Fibroblast of lung (primary cell): Measurements from ENCODE around the gene AMDHD2. TPM values are rescaled to one million over a fixed set of nuclear protein-coding genes. Genes with fewer than 3 reads are reported as not detected.

Experiments used
- DNase-seq, 2 donors: peaks; one replicate each; pipeline versions ENCODE4 v3.0.0 to v3.0.0-alpha.2; 2010; ENCODE audit warnings: low read depth in 2 of 2
- H2AFZ ChIP-seq: 2 replicates; pipeline ENCODE4 v1.5.1; 2012; ENCODE audit warnings: low read length, control low read depth, inconsistent platforms
- H3K27ac ChIP-seq: 2 replicates; pipeline ENCODE4 v1.5.1; 2011; ENCODE audit warnings: low read length, control low read depth; ENCODE audit not compliant: insufficient read depth
- H3K27me3 ChIP-seq: 2 replicates; pipeline ENCODE4 v1.5.1; 2011; ENCODE audit warnings: mild to moderate bottlenecking, low read length; ENCODE audit not compliant: control insufficient read depth, insufficient read depth
- H3K36me3 ChIP-seq: 2 replicates; pipeline ENCODE4 v1.5.1; 2011; ENCODE audit warnings: low read length; ENCODE audit not compliant: control insufficient read depth, insufficient read depth
- H3K4me1 ChIP-seq: 2 replicates; pipeline ENCODE4 v1.5.1; 2011; ENCODE audit warnings: low read length; ENCODE audit not compliant: control insufficient read depth, insufficient read depth; ENCODE audit errors: extremely low read depth
- H3K4me2 ChIP-seq: 2 replicates; pipeline ENCODE4 v1.5.1; 2011; ENCODE audit warnings: low read length, control low read depth; ENCODE audit not compliant: insufficient read depth; ENCODE audit errors: extremely low read depth
- H3K4me3 ChIP-seq, 4 experiments: fragments of 200-600 bp in 1 of 4; sonication (generic) in 1 of 4; replicated peaks in 1 of 4; 2 replicates each; pipeline ENCODE4 v1.5.1; 2011 to 2016; ENCODE audit warnings: low read length in 4 of 4, low read depth in 3 of 4, mild to moderate bottlenecking in 3 of 4, control low read depth in 2 of 4, inconsistent platforms in 1 of 4, mixed read lengths in 1 of 4; ENCODE audit not compliant: insufficient read depth in 1 of 4; ENCODE audit errors: control extremely low read depth in 1 of 4
- H3K79me2 ChIP-seq: 2 replicates; pipeline ENCODE4 v1.5.1; 2012; ENCODE audit warnings: mild to moderate bottlenecking, low read length, inconsistent platforms; ENCODE audit not compliant: control insufficient read depth, insufficient read depth
- H3K9ac ChIP-seq: 2 replicates; pipeline ENCODE4 v1.5.1; 2011; ENCODE audit warnings: mild to moderate bottlenecking, low read length, control low read depth; ENCODE audit not compliant: insufficient read depth
- H3K9me3 ChIP-seq: 2 replicates; pipeline ENCODE4 v1.5.1; 2012; ENCODE audit warnings: low read depth, low read length; ENCODE audit not compliant: control insufficient read depth, insufficient read depth
- H4K20me1 ChIP-seq: 2 replicates; pipeline ENCODE4 v1.5.1; 2011; ENCODE audit warnings: low read length; ENCODE audit not compliant: control insufficient read depth, insufficient read depth; ENCODE audit errors: extremely low read depth
- EZH2 ChIP-seq: IDR thresholded peaks from 2 replicates; pipeline ENCODE4 v1.5.1; 2012; ENCODE audit warnings: low read length, control low read depth, mild to moderate bottlenecking; ENCODE audit errors: missing control alignments
- polyA plus RNA-seq, 2 donors: library from polyadenylated mRNA; depleted of rRNA in 1 of 2; stranded (reverse) in 1 of 2; unstranded in 1 of 2; fragments of >200 nt; gene quantifications; 2 replicates each; pipeline ENCODE4 v1.2.1, GENCODE V29; 2011 to 2012; ENCODE audit warnings: missing spikeins in 1 of 2
- total RNA-seq: library from RNA; depleted of rRNA; stranded (reverse); fragments of >200 nt; gene quantifications from 2 replicates; pipeline ENCODE4 v1.2.1, GENCODE V29; 2014
- TF ChIP-seq, protein P1 (sequence below), 2 donors: IDR thresholded peaks in 1 of 2; conservative IDR thresholded peaks in 1 of 2; 1 replicate in 1 of 2; 2 replicates in 1 of 2; pipeline ENCODE4 v1.5.1; 2011 to 2012; ENCODE audit warnings: low read length in 2 of 2, control low read depth in 1 of 2, inconsistent platforms in 1 of 2, low read depth in 1 of 2, mild to moderate bottlenecking in 1 of 2

The AMDHD2 gene
- total and polyA plus RNA-seq, 2 donors (not counting 1 experiment from before 2014, with no cell fraction given): 10.8 to 37.2 TPM

DNA sequence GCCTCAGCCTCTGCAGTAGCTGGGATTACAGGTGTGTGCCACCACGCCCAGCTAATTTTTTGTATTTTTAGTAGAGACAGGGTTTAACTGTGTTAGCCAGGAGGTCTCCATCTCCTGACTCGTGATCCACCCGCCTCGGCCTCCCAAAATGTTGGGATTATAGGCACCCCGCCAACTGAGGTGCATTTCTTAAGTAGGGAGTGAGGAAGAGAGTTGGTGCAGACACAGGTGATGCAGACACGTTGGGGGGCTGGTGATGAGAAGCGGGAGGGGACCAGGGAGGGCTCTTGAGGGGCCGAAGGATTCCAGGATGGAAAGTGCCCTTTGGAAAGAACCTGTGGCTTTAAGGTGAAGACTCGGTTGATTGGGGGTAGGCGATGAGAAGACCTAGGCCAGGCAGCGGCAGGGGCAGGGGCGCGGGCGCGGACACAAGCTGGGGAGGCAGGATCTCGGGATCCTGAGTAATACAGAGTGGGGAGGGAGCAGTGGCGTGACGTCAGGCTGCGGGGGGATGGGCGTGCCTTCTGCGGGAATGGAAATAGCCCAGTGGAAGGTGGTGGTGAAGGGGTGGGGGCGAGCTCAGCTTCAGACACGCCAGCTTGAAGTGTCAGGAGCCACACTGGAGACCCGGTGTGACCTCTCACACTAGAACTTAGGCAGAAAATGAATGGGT, 8.9 kb upstream of the AMDHD2 start:
- peak; percentile 61 to 70 for DNase-seq
- H3K9me3 ChIP-seq: no peaks in the 10 kb centered on the region
- H3K27ac ChIP-seq: peak overlapping the region; percentile 44
- peak overlapping the region in 1 of 4 experiments; percentile 24 for H3K4me3 ChIP-seq
- TF ChIP-seq EZH2: no peak
- TF ChIP-seq, protein P1, sequence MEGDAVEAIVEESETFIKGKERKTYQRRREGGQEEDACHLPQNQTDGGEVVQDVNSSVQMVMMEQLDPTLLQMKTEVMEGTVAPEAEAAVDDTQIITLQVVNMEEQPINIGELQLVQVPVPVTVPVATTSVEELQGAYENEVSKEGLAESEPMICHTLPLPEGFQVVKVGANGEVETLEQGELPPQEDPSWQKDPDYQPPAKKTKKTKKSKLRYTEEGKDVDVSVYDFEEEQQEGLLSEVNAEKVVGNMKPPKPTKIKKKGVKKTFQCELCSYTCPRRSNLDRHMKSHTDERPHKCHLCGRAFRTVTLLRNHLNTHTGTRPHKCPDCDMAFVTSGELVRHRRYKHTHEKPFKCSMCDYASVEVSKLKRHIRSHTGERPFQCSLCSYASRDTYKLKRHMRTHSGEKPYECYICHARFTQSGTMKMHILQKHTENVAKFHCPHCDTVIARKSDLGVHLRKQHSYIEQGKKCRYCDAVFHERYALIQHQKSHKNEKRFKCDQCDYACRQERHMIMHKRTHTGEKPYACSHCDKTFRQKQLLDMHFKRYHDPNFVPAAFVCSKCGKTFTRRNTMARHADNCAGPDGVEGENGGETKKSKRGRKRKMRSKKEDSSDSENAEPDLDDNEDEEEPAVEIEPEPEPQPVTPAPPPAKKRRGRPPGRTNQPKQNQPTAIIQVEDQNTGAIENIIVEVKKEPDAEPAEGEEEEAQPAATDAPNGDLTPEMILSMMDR (conservative IDR thresholded peaks at IDR 0.05 in 1 of 2, IDR thresholded peaks at IDR 0.05 in 1 of 2; ENCODE audit: low read depth in 1 of 2, low read length in 2 of 2): no peak
- peak overlapping the region; percentile 58 for H3K4me2 ChIP-seq
- H3K27me3 ChIP-seq: no peaks in the 10 kb centered on the region
- H3K36me3 ChIP-seq: peaks cover under 1% of the 10 kb centered on the region
- H4K20me1 ChIP-seq: no peaks in the 10 kb centered on the region
- peaks cover 23% of the 10 kb centered on the region for H3K79me2 ChIP-seq
- H3K4me1 ChIP-seq: peaks cover 13% of the 10 kb centered on the region
- no peak overlapping the region for H3K9ac ChIP-seq
- no peak overlapping the region for H2AFZ ChIP-seq

DNA sequence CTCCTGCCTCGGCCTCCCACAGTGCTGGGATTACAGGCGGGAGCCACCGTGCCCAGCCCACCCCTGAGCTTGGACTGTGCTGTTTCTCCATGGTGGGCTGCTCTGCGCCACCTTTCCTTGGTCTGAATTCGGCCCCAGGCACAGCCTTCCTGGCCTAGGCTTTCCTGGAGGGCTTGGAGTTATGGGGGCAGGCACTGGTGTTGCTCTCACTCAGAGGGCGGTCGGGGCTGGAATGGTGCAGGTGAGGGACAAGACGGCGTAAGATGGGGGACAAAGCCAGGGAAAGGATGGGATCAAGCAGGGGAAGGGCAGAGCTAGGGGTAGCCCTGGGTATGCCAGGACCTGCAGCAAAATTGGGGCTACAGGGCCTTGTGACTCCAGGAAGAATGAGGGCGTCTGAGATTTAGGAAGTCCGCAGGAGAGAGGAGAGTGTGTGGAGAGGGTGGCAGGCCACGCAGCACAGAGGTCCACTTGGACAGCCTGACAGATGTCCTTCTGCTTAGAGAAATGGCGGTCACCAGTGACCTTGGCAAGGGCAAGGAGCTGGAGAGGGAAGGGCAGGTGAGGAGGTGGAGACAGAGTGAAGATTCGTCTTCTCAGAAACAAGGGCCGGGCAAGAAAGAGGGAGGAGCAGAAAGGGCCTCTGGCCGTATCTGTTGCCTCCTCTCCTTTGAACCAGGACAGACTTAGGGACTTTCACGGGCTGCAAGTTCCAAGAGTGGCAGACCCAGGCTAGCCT, 8.0 kb upstream of the AMDHD2 start:
- Histone ChIP-seq H3K4me3 (no peak overlapping the region), H3K4me2 (no peak overlapping the region), H3K79me2 (peaks cover 32% of the 10 kb centered on the region), H3K9ac (no peak overlapping the region), H3K36me3 (peaks cover 3% of the 10 kb centered on the region), H3K27ac (no peak overlapping the region), H3K4me1 (peaks cover 18% of the 10 kb centered on the region), H2AFZ (no peak overlapping the region), H4K20me1 (peaks cover 2% of the 10 kb centered on the region), H3K9me3 (no peaks in the 10 kb centered on the region), H3K27me3 (no peaks in the 10 kb centered on the region)
- no peak for DNase-seq
- TF ChIP-seq, protein P1 (conservative IDR thresholded peaks at IDR 0.05 in 1 of 2, IDR thresholded peaks at IDR 0.05 in 1 of 2; ENCODE audit: low read depth in 1 of 2, low read length in 2 of 2): no peak
- no peak for TF ChIP-seq EZH2

DNA sequence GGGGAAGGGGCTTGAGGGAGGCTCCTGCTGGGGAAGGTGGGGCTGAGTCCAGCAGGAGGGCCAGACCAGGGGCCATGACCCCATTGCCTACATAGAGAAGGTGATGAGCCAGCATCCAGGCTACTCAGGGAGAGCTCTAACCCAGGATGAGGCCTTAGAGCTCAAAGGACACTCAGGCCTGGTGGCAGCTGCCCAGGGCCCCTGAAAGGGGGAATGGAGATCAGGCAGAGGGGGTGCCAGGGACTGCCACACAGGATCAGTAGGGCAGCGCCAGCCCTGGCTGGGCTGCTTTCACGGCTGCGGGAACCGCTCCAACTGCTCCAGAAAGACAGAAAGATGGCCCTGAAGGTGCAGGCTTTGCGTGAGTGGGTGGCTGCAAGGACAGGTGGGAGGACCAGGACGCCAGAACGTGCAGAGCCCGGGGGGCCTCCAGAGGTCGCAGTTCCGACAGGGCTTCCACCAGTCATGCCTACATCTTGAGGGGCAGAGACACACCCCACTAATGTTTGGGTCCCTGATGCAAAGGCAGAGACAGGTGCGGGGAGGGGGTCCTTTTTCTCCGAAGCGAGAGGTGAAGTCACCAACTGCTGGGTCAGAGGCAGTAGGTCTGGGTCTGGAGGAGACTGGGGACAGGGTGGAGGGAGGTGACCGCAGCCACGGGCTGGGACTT, 7.3 kb upstream of the AMDHD2 start:
- TF ChIP-seq EZH2: no peak
- TF ChIP-seq, protein P1 (conservative IDR thresholded peaks at IDR 0.05 in 1 of 2, IDR thresholded peaks at IDR 0.05 in 1 of 2; ENCODE audit: low read depth in 1 of 2, low read length in 2 of 2): no peak
- peak overlapping the region; percentile 85 for H3K4me2 ChIP-seq
- H4K20me1 ChIP-seq: peaks cover 2% of the 10 kb centered on the region
- peaks cover 3% of the 10 kb centered on the region for H3K36me3 ChIP-seq
- peak overlapping the region in 3 of 4 experiments; percentile 35 to 96 (median 57) for H3K4me3 ChIP-seq
- no peaks in the 10 kb centered on the region for H3K27me3 ChIP-seq
- H3K9ac ChIP-seq: no peak overlapping the region
- no peak overlapping the region for H2AFZ ChIP-seq
- no peak overlapping the region for H3K27ac ChIP-seq
- H3K4me1 ChIP-seq: peaks cover 18% of the 10 kb centered on the region
- peaks cover 39% of the 10 kb centered on the region for H3K79me2 ChIP-seq
- no peak for DNase-seq
- no peaks in the 10 kb centered on the region for H3K9me3 ChIP-seq
